Activated CD4-positive, alpha-beta T cell treated with anti-CD3 and anti-CD28 coated beads for 24 hours (primary cell): ENCODE measurements around the gene HCN1.
"Not testable (repeated sequence)": the region's sequence is repeated elsewhere in the genome, so short reads cannot be mapped to it uniquely, and the experiment has no call there.

Experiments used
- DNase-seq, 2 donors: peaks; one replicate each; pipeline ENCODE4 v3.0.0-alpha.2; 2020; ENCODE audit warnings: low read depth in 2 of 2

Gene HCN1

DNA sequence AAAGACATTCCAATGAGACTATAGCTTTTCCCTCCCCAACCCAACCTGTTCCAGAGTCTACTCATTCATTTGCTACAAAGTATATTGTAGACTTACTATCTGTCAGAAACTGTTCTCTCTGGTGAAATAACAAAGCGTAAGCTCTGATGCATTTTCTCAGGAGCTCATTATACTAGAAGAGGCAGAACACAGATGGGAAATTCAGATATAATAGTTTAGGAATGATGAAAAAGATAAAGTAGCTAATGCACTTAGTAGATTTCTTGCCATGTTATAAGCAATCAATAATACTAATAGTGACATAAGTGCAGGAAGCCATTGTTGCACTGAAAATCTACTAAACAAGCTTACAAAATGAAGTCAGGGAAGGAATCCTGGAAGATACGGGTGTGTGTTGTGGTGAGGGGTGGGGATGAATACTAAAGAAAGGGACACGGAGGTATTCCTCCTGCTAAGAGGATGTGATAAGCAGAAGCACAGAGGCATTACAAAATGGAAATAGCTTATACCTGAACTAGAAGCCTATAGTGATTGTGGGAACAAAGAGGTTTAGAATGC lies 78.2 kb downstream of the HCN1 start:
- no peak for DNase-seq

DNA sequence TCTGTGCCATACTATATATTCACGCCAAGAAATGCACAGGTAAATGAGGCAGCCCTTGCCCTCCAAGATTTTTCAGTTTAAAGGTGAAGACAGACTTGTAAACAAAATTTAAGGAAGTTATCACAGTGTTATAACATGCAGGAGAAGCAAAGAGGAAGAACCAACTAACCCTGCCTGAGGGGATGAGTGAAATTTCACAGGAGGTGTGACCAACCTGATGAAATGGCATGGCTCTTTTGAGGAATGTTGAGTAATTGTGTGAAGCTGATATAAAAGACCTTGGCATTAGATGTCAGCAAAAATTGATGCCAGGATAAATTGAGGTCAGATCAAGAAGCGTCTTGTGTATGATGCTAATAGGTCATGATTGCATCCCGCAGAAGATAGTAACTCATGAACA lies 86.5 kb downstream of the HCN1 start:
- DNase-seq, result no peak

DNA sequence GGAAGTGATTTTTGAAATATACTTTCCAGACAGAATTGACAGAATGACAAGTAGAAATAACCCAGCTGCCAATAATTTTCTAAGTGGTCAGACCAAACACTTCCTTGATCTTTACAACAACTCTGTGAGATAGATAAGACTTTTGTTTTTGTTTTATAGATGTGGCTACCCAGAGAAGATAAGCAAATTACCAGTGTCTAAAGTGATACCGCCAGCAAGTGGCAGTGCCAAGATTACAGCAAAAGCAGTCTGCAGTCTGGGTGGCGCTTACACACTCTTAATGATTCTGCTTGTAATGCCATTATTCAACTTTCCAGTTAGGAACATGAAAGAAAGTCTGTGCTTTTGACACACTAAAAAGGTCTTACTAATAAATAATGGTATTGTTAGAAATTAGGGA lies 92.1 kb downstream of the HCN1 start:
- no peak for DNase-seq

DNA sequence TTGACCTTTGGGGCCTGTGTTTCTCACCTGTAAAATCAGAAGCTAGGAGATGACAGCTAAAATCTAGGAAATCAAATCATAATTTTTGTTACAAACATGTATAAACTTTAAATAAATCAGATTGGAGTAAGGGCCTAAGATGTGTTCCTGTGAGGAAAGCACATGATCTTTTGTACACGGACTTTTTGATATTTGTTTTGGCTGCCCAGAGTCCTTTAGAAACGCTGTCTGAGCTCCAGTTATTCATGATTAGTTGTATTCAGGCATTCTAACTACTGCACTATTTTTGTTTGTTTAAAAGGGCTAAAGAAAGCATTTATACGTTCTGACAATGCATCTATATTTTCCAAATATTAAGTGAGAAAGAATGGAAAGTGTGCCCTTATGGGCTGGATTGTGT lies 94.8 kb downstream of the HCN1 start:
- DNase-seq, result no peak

DNA sequence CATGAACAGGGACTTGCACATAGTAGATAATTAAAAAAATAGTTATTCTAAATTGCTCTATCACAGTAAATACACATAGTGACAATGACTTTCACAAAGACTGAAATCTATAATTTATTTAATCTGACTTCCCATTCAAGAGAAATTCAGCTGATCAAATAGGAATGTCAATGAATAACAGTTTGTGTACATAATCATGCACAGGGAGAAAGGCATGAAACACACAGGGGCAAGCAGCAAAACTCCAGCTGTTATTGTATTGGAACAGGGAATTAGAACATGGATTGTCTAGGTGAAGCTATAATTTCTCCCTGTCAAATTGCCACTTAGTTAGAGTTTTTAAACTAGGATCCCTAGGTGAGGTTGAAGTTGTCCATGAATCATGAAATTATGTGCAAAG lies 99.9 kb downstream of the HCN1 start:
- DNase-seq, result no peak

DNA sequence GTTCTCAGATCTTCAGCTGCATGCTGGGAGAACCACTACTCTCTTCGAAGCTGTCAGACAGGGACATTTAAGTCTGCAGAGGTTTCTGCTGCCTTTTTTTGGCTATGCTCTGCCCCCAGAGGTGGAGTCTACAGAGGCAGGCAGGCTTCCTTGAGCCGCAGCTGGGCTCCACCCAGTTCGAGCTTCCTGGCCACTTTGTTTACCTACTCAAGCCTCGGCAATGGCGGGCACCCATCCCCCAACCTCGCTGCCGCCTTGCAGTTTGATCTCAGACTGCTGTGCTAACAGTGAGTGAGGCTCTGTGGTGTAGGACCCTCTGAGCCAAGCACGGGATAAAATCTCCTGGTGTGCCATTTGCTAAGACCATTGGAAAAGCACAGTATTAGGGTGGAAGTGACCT lies 110.2 kb downstream of the HCN1 start:
- not testable (repeated sequence) for DNase-seq

DNA sequence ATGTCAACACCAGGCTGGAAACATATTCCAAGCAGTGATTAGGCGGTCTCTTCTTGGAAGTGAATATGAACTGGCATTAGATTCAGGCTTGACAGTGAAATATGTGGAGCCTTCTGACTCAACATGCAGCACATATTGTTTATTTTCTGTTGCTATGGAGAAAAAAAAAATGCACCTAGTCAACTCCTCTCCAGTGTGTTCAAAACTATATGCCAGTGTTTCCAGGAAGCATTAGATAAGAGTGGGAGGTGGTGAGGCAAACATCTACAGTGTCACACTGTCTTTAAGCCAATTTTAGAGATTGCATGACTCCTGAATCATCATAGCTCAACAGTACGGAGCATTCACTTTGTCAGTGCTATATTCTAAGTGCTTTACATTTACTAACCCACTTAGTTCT lies 117.9 kb downstream of the HCN1 start:
- DNase-seq, result no peak

DNA sequence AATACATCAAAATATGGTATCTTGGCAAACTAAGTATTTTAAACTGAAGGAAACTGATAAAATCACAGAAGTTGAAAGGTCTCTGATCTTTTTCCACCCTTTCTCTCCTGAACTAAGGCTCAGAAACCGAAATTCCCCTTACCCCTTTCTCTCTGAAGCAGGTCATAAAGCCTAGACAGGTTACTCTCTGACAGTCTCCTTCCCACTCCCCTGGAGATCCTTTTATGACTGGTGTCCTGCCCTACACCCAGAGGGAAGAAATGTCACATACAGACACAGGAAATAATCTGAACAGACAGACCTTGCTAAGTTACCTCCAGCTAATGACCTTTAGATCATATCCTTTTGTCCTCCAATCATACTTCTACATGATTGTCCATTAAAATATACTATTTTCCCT lies 127.4 kb downstream of the HCN1 start:
- no peak for DNase-seq

DNA sequence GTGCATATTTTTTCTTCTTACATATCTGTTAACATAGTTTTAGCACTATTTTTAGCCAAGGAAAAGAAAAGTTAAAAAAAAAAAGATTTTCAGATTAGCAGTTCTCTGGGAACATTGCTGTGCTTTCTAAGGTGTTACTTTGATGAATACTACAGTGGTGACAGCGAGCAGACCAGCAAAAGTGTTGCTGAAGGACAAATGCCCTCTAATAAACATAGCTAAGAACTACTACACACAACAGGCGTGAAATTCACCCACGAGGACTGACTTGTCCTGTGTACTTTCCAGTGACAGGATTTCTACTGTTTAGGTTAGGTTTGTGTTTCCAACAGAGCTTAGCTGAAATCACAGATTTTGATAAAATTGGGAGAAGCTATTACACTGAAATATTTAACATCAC lies 153.8 kb downstream of the HCN1 start:
- DNase-seq, result no peak

DNA sequence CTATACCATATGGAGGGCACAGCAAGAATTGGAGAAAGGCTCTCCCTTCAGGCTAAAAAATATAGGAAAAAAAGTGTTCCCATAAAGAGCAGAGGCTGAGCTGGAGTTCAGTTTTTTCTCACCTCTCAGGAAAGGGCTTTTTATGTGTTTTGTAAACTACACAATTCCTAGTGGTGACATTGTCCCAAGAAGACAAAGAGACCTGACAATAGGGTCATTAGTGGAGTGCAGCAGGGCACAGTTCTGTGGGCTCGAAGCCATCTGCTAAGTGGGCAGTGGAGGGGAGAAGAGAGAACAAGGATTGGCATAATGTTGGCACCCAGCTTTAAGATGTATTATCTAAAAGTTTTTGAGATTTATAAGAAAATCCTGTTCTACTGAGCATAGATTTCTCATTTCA lies 162.5 kb downstream of the HCN1 start:
- DNase-seq, result no peak

DNA sequence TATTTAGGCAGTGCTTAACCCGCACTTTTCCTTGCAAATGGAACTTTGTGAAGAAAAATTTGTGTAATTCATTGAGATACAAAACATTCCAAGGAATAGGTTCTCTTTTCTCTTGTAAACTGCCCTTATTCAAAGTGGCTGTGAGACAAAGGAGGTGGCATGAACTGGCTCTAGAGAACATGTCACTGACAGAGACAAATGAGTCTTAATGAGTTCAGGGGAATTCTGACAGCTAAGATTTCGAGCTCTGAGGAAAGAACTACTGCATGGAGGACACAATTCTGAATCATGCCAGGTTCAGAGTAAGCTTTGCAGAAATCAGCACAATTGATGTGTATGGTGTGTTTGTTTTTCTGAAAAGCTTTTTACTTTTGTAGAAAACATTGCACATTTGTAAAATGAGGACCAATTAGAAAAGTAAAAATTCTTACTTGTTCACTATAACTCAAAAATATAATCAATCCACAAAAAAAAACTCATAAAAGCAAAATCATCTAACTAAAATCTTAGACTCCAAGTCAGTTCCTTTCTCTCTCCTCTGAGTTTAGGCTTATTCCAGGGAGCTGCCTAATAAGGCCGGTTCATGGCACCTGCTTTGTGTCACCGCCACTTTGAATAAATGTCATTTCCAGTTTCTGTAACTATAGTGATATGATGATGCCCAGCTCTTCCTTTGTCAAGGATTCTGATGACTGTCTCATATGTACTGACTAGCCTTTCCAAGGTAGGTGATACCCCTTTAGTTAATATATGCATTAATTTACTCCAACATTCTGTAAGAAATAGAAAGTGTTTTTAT lies 163.2 kb downstream of the HCN1 start:
- DNase-seq, result no peak

DNA sequence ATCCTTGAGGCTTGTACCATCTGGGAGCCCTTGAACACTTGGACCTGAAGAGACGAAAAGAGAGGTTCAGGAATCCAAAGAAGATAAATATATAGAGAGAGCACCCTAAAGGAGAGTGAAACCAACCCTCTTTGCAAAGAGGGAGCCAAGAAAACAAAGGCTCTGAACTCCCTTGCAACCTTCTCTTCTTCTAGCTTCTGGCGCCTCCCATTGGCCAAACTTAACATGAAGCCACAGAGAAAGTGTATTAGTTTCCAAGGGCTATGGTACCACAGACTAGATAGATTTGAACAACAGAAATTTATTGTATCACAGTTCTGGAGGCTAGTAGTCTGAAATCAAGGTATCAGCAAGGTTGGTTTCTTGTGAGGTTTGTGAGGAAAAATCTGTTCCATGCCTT lies 175.1 kb downstream of the HCN1 start:
- DNase-seq, result no peak

DNA sequence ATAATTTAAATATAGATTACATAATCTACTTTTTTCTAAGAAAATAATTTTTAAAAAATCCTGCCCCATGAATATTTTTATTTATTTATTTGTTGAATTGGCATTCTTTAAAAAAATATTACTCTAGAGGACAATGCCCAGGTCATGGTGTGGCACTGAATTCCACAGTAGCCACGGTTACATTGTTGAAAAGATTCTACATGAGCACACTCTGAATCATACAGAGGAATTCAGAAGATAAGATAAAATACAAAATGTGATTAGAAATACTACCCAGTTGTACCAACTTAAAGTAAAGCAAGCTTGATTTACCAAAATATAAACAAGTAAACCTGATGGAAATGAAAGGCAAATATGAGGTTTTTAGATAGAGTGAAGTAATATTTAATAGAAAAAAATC lies 183.7 kb downstream of the HCN1 start:
- no peak for DNase-seq

DNA sequence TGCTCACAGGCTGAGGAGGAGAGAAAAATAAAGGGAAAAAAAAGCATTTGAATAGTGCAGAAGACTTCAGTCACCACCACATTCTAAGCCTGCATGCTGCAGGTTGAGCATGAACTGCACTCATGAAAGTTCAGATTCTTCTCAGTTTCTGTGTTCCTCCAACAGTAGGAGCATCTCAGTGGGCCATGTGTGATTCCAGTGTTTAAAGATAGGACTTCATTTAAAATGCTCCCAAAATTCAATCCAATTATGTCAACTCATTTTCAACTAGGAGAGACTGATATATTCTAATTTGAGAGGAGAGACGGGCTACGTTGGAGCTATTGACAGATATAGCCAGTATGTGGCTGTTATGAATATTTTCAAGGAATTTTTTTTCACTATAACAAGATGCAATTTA lies 186.8 kb downstream of the HCN1 start:
- no peak for DNase-seq

DNA sequence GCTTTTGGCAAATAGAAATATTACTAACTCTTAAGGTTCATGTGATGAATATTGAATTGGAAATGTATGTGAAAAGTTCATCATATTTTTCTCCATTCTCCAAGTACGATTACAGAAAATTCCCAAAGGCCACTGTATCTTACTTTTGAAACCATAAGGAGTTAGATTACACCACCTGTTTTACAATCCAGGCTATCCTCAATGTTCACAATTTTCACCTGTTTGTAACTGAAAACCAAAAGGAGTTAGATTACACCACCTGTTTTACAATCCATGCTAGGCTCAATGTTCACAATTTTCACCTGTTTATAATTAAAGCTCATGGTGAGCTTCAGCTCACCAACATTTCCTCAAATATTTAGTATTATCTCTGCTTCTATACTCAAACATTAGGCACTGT lies 188.0 kb downstream of the HCN1 start:
- DNase-seq, result no peak

DNA sequence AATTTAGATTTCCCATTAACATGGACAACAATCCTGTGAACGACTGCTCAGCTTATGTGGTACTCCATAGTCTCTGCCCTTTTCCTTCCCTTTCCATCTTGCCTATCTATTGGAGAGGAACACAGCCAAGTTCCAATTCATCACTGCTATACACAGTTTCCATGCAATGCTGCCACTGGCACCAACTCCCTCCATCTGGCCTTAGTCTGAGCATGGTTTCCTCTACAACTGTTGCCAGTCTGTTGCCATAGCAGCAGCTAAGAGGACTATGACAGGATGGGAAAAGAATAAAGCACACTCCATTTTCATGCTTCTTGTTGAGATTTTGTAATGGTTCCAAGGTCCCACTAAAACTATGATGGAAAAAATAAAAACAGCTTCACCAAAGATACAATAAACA lies 189.0 kb downstream of the HCN1 start:
- no peak for DNase-seq

DNA sequence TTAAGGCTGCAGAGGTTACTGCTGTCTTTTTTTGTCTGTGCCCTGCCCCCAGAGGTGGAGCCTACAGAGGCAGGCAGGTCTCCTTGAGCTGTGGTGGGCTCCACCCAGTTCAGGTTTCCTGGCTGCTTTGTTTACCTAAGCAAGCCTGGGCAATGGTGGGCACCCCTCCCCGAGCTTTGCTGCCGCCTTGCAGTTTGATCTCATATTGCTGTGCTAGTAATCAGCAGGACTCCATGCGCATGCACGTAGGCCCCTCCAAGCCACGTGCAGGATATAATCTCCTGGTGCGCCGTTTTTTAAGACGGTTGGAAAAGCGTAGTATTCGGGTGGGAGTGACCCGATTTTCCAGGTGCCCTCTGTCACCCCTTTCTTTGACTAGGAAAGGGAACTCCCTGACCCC lies 197.2 kb downstream of the HCN1 start:
- DNase-seq, result not testable (repeated sequence)

DNA sequence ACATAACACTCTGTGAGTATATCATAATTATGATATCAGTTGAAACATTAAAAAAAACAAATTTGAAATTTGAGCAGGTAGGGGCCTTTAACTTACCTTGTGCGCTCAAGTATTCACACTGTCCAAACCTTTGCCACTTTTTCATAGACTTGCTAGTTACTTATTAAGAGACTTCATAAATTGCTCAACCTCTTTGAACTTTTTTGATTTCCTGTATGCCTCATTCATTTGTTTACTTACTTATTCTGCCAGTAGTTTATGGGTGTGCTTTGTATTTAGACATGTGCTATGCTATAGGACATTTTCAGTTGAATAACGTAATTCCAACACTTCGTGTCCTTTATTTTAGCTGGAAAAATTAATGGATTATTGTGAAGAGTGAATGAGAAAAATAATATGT lies 204.8 kb downstream of the HCN1 start:
- DNase-seq, result no peak

DNA sequence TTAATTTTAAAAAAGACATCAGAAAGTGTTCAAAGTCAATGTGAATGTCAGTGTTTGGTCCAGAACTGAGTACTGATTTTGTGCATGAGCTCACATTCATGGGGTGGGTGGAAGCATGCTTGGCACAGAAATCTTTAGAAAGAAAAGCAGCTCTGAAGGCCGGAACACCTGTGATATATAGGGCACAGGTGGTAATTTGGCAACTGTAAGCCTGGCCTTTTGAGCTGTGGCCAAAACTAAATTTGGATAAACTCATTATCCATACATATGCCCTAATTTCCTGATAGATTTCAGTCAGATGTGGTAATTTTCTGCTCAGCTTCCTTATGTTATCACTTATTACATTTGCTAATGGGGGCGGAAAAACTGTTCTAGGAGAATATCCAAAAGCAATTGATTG lies 211.4 kb downstream of the HCN1 start:
- DNase-seq, result no peak

DNA sequence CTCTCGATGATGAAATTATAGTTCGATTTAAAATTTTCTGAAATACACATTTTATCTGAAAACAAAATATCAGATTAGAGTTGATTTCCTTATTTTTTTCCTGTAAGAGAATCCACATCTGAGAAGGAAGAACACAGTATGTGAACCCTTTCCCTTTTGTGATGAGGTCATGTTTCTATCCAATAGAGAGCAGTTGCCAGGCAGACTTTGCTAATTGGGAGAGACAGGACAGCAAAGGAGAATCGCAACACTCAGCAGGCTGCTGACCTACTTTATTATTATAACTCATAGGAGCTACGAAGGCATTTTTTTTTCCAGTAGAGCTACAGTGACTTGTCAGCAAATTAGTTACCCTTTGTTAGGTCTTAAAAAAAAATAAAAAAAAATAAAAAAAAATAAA lies 242.1 kb downstream of the HCN1 start:
- no peak for DNase-seq

DNA sequence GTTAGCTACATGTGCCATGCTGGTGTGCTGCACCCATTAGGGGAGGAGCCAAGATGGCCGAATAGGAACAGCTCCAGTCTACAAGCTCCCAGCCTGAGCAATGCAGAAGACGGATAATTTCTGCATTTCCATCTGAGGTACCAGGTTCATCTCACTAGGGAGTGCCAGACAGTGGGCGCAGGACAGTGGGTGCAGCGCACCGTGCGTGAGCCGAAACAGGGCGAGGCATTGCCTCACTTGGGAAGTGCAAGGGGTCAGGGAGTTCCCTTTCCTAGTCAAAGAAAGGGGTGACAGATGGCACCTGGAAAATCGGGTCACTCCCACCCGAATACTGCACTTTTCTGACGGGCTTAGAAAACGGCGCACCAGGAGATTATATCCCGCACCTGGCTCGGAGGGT lies 251.3 kb downstream of the HCN1 start:
- DNase-seq, result not testable (repeated sequence)

DNA sequence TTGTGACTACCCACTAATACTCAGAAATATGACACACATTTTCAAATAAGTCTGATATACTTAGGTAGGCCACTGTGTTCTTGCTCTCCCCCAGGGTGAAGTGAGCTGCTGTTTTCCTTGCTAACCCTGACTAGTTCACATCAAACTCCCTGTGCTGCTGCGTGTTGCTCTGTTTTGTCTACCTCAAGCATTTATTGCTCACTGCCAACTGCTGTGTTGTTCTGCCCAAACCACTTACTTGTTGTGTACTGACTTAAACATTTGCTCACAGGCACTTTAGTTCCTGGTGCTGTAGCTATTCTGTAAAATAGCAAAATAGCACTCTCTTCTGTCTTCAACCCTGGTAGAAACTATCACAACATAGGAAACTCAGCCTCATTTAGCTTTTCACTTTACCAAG lies 255.7 kb downstream of the HCN1 start:
- DNase-seq, result no peak

DNA sequence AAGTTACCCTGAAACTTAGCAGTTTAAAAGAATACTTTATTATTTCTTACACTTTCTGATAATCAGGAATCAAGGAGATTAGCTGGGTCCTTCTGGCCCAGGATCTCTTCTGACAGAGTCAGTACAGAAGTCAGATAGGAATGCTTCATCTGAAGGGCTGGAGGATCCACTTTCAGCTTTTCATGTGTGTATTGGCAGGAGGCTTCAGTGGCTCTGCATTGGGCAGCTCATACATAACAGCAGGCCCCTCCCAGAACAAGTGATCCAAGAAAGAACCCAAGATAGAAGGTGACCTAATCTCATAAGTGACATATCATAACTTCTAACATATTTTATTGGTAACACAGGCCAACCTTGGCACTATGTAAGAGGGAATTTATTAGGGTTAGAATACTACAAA lies 258.4 kb downstream of the HCN1 start:
- DNase-seq, result no peak
